Heart left ventricle (tissue), 16 donors: Measurements from ENCODE around the gene LRRC32. TPM values are rescaled to one million over a fixed set of nuclear protein-coding genes. Genes with fewer than 3 reads are reported as not detected.
A peak's percentile ranks its signal among the peaks of the same experiment; 100 is the strongest.

Experiments
- ATAC-seq, 4 donors: fragments of 200-7000 bp; cut with Tn5 transposase; one replicate each; pipeline ENCODE4 v1.9.1; 2020 to 2022; ENCODE audit warnings: moderate library complexity in 4 of 4, mild to moderate bottlenecking in 3 of 4, moderate number of reproducible peaks in 1 of 4
- DNase-seq, 5 donors: peaks; one replicate each; pipeline ENCODE4 v3.0.0-alpha.2; 2020
- H3K27ac ChIP-seq, 12 donors: fragments of 200-600 bp; sonication (generic) in 4 of 12; one replicate each; pipeline versions ENCODE4 v1.5.0 to v1.8.0; 2016 to 2022; ENCODE audit warnings: mild to moderate bottlenecking in 2 of 12
- H3K27me3 ChIP-seq, 9 donors: fragments of 200-600 bp; sonication (generic) in 2 of 9; one replicate each; pipeline versions ENCODE4 v1.5.1 to v1.8.0; 2016 to 2022; ENCODE audit warnings: mild to moderate bottlenecking in 3 of 9
- H3K36me3 ChIP-seq, 9 donors: fragments of 200-600 bp; sonication (generic) in 2 of 9; one replicate each; pipeline versions ENCODE4 v1.5.0 to v1.8.0; 2018 to 2022; ENCODE audit warnings: mild to moderate bottlenecking in 2 of 9
- H3K4me1 ChIP-seq, 12 donors: fragments of 200-600 bp; sonication (generic) in 4 of 12; one replicate each; pipeline versions ENCODE4 v1.5.0 to v1.8.0; 2016 to 2022; ENCODE audit warnings: mild to moderate bottlenecking in 3 of 12
- H3K4me3 ChIP-seq, 12 donors: fragments of 200-600 bp; sonication (generic) in 4 of 12; one replicate each; pipeline versions ENCODE4 v1.5.0 to v1.8.0; 2017 to 2022; ENCODE audit warnings: mild to moderate bottlenecking in 9 of 12, moderate library complexity in 4 of 12
- H3K9me3 ChIP-seq, 12 donors: fragments of 200-600 bp; sonication (generic) in 4 of 12; one replicate each; pipeline versions ENCODE4 v1.5.0 to v1.8.0; 2016 to 2022; ENCODE audit warnings: mild to moderate bottlenecking in 1 of 12
- CTCF ChIP-seq, 12 donors: fragments of 200-600 bp; sonication (generic) in 4 of 12; IDR thresholded peaks; one replicate each; pipeline versions ENCODE4 v1.5.0 to v1.8.0; 2018 to 2022; ENCODE audit warnings: antibody characterized with exemption in 12 of 12, mild to moderate bottlenecking in 5 of 12
- POLR2A ChIP-seq, 2 donors: fragments of 450-650 bp; IDR thresholded peaks; one replicate each; pipeline ENCODE4 v1.6.1; 2017; ENCODE audit warnings: antibody characterized with exemption in 2 of 2, mild to moderate bottlenecking in 2 of 2, moderate library complexity in 2 of 2
- WGBS, 4 donors: extraction: QIAGEN DNeasy Blood & Tissue Kit in 2 of 4; methylation state at CpG; one replicate each; pipeline versions ENCODE4 v1.1.5 to v1.1.7; 2013 to 2018; 5-methylcytosine and 5-hydroxymethylcytosine counted together
- intact Hi-C, 10 donors: fragments of 100-400 bp; cut with DNase I; formaldehyde crosslinking; loops; one replicate each; pipeline versions ENCODE4 v1.11.1 to v1.14.2; 2022
- polyA plus RNA-seq, 2 donors: library from polyadenylated mRNA; stranded (reverse); fragments of 200-250 nt; gene quantifications; one replicate each; pipeline ENCODE4 v1.2.3, GENCODE V29; 2013
- total RNA-seq, 9 donors: library from RNA; depleted of rRNA in 2 of 9; stranded (reverse); fragments of >200 nt in 2 of 9; fragmentation: NEBNext Ultra II Directional in 3 of 9; extraction: Animal tissue kit (Norgen Biotek cat#: 25700) in 3 of 9; gene quantifications; one replicate each; pipeline versions ENCODE4 v1.1.0 to v1.2.4, GENCODE V29; 2016 to 2023
- donor health status: ischemic (EF 13 %, LVEDD 7.1; RV severe dilation, severe dysfunction).
- donor health status: healthy with polysubstance abuse.
- donor health status: DM: no; HTN: yes; CAD: no.
- donor health status: DM: no; HTN: no; CAD: no.
- donor health status: ischemic (EF 25% LVEDD 6.9; RV normal size, moderate dysfunction).
- donor health status: ischemic (EF 25% LVEDD 5.7; RV mildly dilated, moderate dysfunction).
- donor health status: healthy.
- donor health status: DM: yes; HTN: yes; CAD: no.
- donor health status: ischemic (EF 35%, LVEDD 5.7; RV mildly dilated, moderate dysfunction).
- donor health status: nonischemic (EF 11% LVEDD 7.7; RV severe dilation, severe dysfunction).
- donor health status: DM: yes; HTN: yes; CAD: no.
- donor health status: PGD.
- donor health status: ischemic (EF 29% LVEDD 5.4; RV normal size, mild dysfunction).
- donor health status: nonischemic (EF 23%, LVEDD 6.1; RV moderate dilation, normal function).

LRRC32 gene
- total and polyA plus RNA-seq, 11 donors: 20.1 to 79.0 (median 44.6) TPM

DNA sequence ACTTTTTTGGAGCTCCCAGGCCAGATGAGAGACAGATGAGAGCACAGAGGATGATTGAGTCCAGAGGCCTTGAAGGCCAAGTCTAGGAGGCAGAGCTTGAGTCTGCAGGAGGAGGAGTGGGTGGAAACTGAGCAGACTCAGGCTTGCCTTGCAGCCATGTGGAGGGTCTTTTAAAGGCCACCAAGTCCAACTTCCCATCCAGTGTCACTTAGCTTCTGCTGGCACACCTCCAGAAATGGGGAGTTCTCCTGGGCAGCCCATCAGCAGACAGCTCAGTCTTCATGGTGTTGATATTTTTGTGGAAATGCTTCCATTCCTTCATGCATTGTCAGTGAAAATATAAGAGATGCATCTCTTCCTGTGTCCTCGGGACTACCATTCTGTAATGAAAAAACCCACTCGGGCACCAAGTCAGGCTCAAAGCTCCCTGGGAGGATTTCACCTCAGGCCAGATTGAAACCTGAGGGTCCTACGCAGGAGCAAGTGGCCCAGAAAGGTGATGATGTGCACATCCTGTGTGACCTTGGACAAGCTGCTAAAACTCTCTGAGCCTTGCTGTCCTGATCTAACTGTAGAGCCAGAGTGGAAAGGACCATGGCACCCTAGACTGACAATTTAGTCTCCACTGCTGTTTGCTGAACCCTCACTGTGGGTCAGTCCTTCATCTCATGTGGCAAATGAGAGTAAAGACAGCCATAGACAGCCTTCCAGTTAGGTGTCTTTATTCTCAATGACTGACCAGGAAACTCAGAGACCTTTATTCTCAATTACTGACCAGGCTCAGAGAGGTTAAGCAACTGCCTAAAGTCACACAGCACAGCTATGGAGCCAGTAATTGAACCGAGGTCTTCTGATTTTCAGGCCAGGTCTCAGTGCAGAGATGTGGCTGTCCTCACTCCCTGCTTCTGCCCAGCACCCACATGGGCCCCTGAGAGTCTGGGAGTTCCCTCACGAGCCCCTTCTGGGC lies 2.9 kb upstream of the LRRC32 start:
- H3K27me3 ChIP-seq: peaks cover 0 to 12% (median 0%) of the 10 kb centered on the region in 9 donors
- no peak for TF ChIP-seq POLR2A (IDR thresholded peaks at IDR 0.05)
- no peak for TF ChIP-seq CTCF (IDR thresholded peaks at IDR 0.05)
- H3K9me3 ChIP-seq: no peaks in the 10 kb centered on the region
- WGBS, 4 donors: 86 to 96% (median 88%) methylated on average over 5 of the region's 5 CpGs
- no peaks in the 10 kb centered on the region for H3K36me3 ChIP-seq
- intact Hi-C loops: loop anchor here in 3 of 10 donors (2.0 to 5.0 kb wide), 3 partner anchors 41 to 71 kb away; no protein-coding TSS in a partner anchor
- peaks cover 0 to 49% (median 32%) of the 10 kb centered on the region in 12 donors for H3K4me1 ChIP-seq
- ATAC-seq (no peak), DNase-seq (peak in 1 of 5 donors; percentile 9)
- H3K27ac ChIP-seq: peak overlapping the region in 7 of 12 donors; percentile 23 to 95 (median 89)
- no peak overlapping the region for H3K4me3 ChIP-seq

DNA sequence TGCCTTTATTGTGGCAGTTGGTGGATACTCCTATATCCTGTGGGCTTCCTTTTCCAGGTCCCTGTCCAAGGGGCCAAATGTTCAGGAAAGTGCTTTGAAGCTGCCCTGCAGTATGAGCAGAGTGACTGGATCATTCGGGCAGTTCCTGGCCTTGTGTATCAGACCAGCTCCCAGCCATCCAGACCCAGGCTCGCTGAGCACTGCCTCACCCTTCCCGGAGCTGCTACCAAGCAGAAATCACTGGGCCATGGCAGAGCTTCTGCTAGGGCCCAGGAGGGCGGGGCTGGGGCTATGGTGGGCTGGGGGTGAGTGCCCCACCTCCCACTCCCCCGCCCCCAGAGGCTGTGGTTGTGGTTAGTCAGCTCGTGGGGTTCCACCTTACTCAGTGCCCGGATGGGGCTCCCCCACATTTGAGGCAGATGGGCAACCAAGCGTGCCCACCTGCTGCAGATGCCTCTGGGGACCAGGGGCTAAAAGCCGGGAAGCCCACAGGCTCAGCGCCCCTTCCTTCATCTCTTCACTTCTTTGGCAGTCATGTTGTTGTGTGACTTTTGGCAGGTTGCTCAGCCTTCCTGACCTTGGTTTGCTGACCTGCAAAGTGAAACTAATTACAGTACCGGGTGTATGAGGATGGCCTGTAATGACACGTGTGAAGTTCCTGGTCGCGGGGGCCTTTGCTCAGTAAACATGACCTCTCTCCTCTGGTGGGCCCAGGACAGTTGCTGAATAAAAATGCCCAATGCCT lies 2.1 kb upstream of the LRRC32 start:
- DNase-seq: peak in 1 of 5 donors; percentile 63
- H3K4me1 ChIP-seq: peaks cover 0 to 46% (median 31%) of the 10 kb centered on the region in 12 donors
- no peaks in the 10 kb centered on the region for H3K36me3 ChIP-seq
- H3K27me3 ChIP-seq: peaks cover 0 to 12% (median 0%) of the 10 kb centered on the region in 9 donors
- intact Hi-C loops: loop anchor here in 3 of 10 donors (2.0 to 5.0 kb wide), 3 partner anchors 40 to 70 kb away; no protein-coding TSS in a partner anchor
- H3K27ac ChIP-seq: peak overlapping the region in 11 of 12 donors; percentile 23 to 95 (median 89)
- H3K4me3 ChIP-seq: no peak overlapping the region
- TF ChIP-seq POLR2A (IDR thresholded peaks at IDR 0.05) (no peak), CTCF (IDR thresholded peaks at IDR 0.05) (no peak)
- 48 to 50% (median 50%) methylated on average over 10 to 14 of the region's 14 CpGs for WGBS, 4 donors
- H3K9me3 ChIP-seq: no peaks in the 10 kb centered on the region
- no peak for ATAC-seq

DNA sequence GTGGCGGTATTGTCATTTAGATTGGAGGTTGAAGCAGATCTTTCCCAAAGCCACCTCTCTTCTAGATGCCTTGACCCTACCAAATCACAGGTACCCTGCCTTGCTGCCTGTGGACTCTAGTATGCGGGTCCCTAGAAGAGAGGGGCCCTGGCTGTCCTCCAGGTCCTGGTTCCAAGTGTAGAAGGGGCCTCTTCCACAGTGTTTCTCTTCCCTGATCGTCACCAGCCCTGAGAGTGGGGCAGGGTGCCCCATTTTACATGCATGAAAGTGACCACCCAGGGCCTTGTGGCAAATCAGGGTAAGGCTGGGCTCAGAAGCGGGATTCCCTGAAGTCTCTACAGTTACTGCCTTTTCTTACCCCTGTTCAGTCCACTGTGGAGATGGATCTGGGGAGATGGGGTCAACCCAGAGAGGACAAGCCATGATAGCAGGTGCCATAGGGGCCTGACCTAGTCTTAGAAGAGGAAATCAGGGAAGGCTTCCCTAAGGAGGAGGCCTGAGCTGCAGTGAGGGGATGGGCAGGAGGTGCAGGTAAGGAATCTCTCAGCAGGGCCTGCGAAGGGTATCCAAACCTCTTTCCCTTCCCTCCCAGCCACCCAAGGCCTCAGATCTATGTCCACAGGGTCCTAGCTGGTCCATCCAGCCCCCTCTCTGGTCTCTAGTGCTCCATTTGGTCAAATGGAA lies 1.2 kb upstream of the LRRC32 start:
- 91 to 98% (median 93%) methylated on average over 4 to 5 of the region's 5 CpGs for WGBS, 4 donors

More for the DNA sequence above, 1.2 kb upstream of the LRRC32 start:
- no peak for TF ChIP-seq CTCF (IDR thresholded peaks at IDR 0.05)
- TF ChIP-seq POLR2A (IDR thresholded peaks at IDR 0.05): no peak
- peaks cover 0 to 50% (median 32%) of the 10 kb centered on the region in 12 donors for H3K4me1 ChIP-seq
- H3K27ac ChIP-seq: peak overlapping the region; percentile 78 to 95 (median 90)
- H3K36me3 ChIP-seq: no peaks in the 10 kb centered on the region
- H3K27me3 ChIP-seq: peaks cover 0 to 12% (median 0%) of the 10 kb centered on the region in 9 donors
- peak overlapping the region in 3 of 12 donors; percentile 73 to 76 (median 74) for H3K4me3 ChIP-seq
- intact Hi-C loops: loop anchor here in 3 of 10 donors (2.0 to 5.0 kb wide), 5 partner anchors 35 to 93 kb away; no protein-coding TSS in a partner anchor
- H3K9me3 ChIP-seq: no peaks in the 10 kb centered on the region
- ATAC-seq (no peak), DNase-seq (peak in 1 of 5 donors; percentile 23)
